Muscle of leg (tissue), 11 donors: Measurements from ENCODE around the gene NKAIN2. TPM values are rescaled to one million over a fixed set of nuclear protein-coding genes. Genes with fewer than 3 reads are reported as not detected.

Source experiments
- DNase-seq: peaks from one replicate; pipeline ENCODE4 v3.0.0; 2013
- H3K27ac ChIP-seq: one replicate; pipeline ENCODE4 v1.5.1; 2013; ENCODE audit warnings: mild to moderate bottlenecking, low read length, control low read depth
- H3K27me3 ChIP-seq: one replicate; pipeline ENCODE4 v1.6.1; 2013; ENCODE audit warnings: low read length; ENCODE audit not compliant: control insufficient read depth, insufficient read depth
- H3K36me3 ChIP-seq: one replicate; pipeline ENCODE4 v1.6.1; 2013; ENCODE audit warnings: low read length; ENCODE audit not compliant: control insufficient read depth, insufficient read depth
- H3K4me1 ChIP-seq: one replicate; pipeline ENCODE4 v1.6.1; 2013; ENCODE audit warnings: low read length; ENCODE audit not compliant: control insufficient read depth, insufficient read depth
- H3K4me3 ChIP-seq: one replicate; pipeline ENCODE4 v1.5.1; 2013; ENCODE audit warnings: low read length, control low read depth
- H3K9me3 ChIP-seq: replicated peaks from 2 replicates; pipeline ENCODE4 v1.6.1; 2013; ENCODE audit warnings: low read depth, low read length; ENCODE audit not compliant: control insufficient read depth
- WGBS: methylation state at CpG from one replicate; pipeline ENCODE4 v1.1.5; 2013; ENCODE audit warnings: missing lambda C conversion rate; ENCODE audit not compliant: insufficient coverage; 5-methylcytosine and 5-hydroxymethylcytosine counted together
- polyA plus RNA-seq, 8 donors: library from polyadenylated mRNA; unstranded; fragments of 120-200 nt; gene quantifications; one replicate each; pipeline versions ENCODE4 v1.2.1 to v1.2.3, GENCODE V29; 2013; ENCODE audit warnings: inconsistent platforms in 1 of 8, low replicate concordance in 1 of 8; ENCODE audit not compliant: insufficient read length in 8 of 8, insufficient read depth in 1 of 8
- total RNA-seq: library from RNA; stranded (reverse); fragments of 120-200 nt; gene quantifications from one replicate; pipeline ENCODE4 v1.2.4, GENCODE V29; 2013

NKAIN2 gene
- total and polyA plus RNA-seq, 9 donors: 2.5 to 10.1 (median 7.9) TPM

DNA sequence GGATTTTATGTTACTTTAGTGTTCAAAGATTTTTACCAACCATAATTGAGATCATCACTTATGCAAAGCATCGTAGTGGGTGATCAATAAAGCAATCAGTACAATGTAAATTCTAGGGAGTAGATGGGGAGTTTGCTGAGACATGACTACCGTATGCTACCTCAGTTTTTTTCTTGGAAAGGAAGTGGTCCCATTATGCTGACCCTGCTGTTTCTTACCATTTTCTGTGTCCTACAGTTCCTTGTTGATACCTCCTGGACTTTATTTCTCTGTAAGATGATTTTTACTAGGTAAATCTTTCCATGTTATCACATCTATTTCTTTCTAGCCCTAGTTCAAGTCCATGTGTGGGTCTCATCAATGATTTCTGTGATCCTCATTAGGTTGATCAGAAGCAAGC is 19.3 kb upstream of the NKAIN2 start:
- WGBS: no CpG with 5 or more reads among the region's 2 CpGs
- no peak overlapping the region for H3K27ac ChIP-seq
- no peak for DNase-seq
- no peaks in the 10 kb centered on the region for H3K27me3 ChIP-seq
- H3K4me1 ChIP-seq: no peaks in the 10 kb centered on the region
- H3K4me3 ChIP-seq: no peak overlapping the region
- H3K36me3 ChIP-seq: no peaks in the 10 kb centered on the region
- no peaks in the 10 kb centered on the region for H3K9me3 ChIP-seq

DNA sequence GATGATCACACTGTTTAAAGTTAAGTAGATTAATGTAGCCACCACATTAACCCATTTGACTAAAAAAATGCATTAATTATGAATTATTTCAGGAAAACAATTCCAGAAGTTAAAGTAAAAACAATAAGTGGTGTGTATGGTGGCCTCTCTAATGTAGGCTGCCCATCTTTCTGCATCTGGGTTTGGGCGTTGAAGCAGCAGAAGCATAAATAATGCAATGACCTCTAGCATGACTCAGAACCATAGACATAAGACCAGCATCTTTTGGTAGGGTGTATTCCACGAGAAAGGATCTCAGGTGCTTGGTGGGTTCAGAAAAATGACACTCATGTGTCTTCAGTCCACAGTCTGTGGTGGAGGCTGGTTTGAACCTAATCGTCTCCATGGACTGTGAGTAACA is 18.6 kb upstream of the NKAIN2 start:
- WGBS: 73% methylated on average over 2 of the region's 3 CpGs
- no peak for DNase-seq
- Histone ChIP-seq H3K9me3 (no peaks in the 10 kb centered on the region), H3K4me3 (no peak overlapping the region), H3K4me1 (no peaks in the 10 kb centered on the region), H3K27me3 (no peaks in the 10 kb centered on the region), H3K27ac (no peak overlapping the region), H3K36me3 (no peaks in the 10 kb centered on the region)

DNA sequence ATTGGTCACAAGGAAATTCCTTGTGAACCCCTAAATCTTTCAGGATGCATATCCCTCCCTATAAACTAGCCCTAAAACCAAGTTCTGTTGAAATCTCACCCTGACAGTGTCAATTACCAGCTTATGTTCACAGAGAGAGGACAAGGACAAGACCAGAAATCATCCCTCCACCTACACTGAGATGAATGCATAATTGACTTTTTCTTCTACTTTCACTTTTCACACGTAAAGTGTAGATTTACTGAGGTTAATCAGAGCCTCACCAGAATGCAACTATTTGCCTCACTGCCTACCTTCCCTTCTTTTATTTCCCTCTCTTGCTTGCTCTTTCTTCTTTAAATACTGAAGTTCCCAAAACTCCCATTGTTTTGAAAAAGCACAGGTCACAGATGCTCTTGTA is 15.3 kb upstream of the NKAIN2 start:
- H3K27me3 ChIP-seq: no peaks in the 10 kb centered on the region
- H3K4me3 ChIP-seq: no peak overlapping the region
- 43% methylated on average over 1 of the region's 1 CpG for WGBS
- H3K36me3 ChIP-seq: no peaks in the 10 kb centered on the region
- H3K9me3 ChIP-seq: no peaks in the 10 kb centered on the region
- DNase-seq: no peak
- no peaks in the 10 kb centered on the region for H3K4me1 ChIP-seq
- no peak overlapping the region for H3K27ac ChIP-seq

DNA sequence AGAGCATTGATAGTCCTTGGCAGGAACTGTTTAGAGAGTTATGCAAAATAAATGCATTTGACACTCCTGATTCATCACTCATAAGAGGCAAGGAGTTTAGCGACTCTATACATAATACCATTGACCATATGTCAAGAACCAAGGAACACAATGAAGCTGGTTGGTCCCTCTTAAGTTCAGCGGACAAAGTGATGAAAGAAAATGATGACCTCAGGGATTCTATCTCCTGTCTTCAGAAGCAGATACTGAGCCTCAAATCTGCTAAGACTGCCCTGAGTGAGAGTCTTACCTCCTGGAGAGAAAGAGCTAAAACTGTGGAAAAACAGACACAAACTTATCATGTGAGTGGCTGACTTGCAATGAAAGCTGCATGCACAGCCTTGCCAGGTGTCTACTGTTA is 9.5 kb upstream of the NKAIN2 start:
- H3K27me3 ChIP-seq: no peaks in the 10 kb centered on the region
- WGBS: no CpG with 5 or more reads among the region's 2 CpGs
- H3K4me3 ChIP-seq: no peak overlapping the region
- no peak overlapping the region for H3K27ac ChIP-seq
- H3K9me3 ChIP-seq: peaks cover 2% of the 10 kb centered on the region
- H3K4me1 ChIP-seq: no peaks in the 10 kb centered on the region
- no peaks in the 10 kb centered on the region for H3K36me3 ChIP-seq
- no peak for DNase-seq

DNA sequence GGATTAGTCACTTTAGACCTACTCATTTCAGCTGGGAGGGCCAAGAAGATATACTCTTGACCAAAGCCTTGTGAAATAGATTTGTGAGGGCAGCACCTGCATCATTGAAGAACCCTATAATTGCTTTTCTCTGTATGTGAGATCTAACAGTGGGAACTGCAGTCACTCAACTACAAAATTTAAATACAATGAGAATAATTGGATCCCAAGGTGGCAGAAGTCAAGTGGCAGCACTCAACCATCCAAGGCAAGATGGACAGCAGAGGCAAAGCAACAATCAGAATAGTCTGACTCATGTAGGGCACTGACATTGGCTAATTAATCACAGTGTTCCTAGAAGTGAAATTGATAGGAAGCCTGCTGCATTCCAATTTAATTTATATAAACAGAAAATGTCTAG is 8.9 kb upstream of the NKAIN2 start:
- Histone ChIP-seq H3K4me1 (no peaks in the 10 kb centered on the region), H3K36me3 (no peaks in the 10 kb centered on the region), H3K27me3 (no peaks in the 10 kb centered on the region), H3K9me3 (peaks cover 2% of the 10 kb centered on the region), H3K4me3 (no peak overlapping the region), H3K27ac (no peak overlapping the region)
- DNase-seq: no peak

DNA sequence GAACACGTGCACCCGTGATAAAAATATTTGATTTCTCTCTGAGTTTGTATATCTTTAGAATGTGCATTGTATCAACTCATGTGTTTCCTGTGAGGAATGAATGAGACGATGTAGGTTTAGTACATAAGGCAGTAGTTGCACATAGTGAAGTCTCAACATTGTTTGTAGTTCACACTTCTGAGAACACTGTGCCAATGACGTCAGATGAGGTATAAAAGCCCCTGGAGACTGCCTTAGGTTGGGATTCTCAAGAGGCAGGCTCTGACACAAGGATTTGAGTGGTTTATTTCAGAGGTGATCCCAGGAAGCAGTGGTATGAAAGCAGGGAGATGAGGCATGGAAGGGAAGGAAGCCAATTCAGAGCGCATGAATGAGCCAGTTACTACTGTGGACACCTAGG is 2.6 kb upstream of the NKAIN2 start:
- Histone ChIP-seq H3K27me3 (peaks cover 13% of the 10 kb centered on the region), H3K36me3 (no peaks in the 10 kb centered on the region)

DNA sequence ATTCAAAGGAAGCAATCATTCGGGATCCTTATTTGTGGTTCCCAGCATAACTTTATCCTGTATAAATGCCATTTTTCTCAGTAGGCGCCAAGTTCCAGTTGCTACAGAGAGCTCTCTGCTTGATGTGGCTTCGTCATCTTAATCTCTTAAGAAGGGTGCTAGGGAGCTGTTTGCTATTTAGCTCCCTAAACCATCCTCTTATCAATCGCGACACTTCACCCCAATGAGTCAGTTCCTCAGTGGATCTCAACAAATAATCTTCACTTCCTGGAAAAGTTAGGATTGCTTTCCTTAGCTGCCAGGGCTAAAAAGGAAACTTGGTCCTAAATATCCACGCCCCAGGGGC is 1.3 kb upstream of the NKAIN2 start:
- H3K27me3 ChIP-seq: peaks cover 13% of the 10 kb centered on the region
- no peaks in the 10 kb centered on the region for H3K36me3 ChIP-seq
- WGBS: no CpG with 5 or more reads among the region's 6 CpGs
- no peak overlapping the region for H3K27ac ChIP-seq
- H3K9me3 ChIP-seq: no peaks in the 10 kb centered on the region
- no peak overlapping the region for H3K4me3 ChIP-seq
- DNase-seq: no peak
- H3K4me1 ChIP-seq: peaks cover 6% of the 10 kb centered on the region

More for the DNA sequence above, 2.6 kb upstream of the NKAIN2 start:
- no peaks in the 10 kb centered on the region for H3K9me3 ChIP-seq
- H3K4me1 ChIP-seq: peaks cover 6% of the 10 kb centered on the region
- H3K4me3 ChIP-seq: no peak overlapping the region
- no peak overlapping the region for H3K27ac ChIP-seq
- DNase-seq: no peak
- 77% methylated on average over 3 of the region's 5 CpGs for WGBS

DNA sequence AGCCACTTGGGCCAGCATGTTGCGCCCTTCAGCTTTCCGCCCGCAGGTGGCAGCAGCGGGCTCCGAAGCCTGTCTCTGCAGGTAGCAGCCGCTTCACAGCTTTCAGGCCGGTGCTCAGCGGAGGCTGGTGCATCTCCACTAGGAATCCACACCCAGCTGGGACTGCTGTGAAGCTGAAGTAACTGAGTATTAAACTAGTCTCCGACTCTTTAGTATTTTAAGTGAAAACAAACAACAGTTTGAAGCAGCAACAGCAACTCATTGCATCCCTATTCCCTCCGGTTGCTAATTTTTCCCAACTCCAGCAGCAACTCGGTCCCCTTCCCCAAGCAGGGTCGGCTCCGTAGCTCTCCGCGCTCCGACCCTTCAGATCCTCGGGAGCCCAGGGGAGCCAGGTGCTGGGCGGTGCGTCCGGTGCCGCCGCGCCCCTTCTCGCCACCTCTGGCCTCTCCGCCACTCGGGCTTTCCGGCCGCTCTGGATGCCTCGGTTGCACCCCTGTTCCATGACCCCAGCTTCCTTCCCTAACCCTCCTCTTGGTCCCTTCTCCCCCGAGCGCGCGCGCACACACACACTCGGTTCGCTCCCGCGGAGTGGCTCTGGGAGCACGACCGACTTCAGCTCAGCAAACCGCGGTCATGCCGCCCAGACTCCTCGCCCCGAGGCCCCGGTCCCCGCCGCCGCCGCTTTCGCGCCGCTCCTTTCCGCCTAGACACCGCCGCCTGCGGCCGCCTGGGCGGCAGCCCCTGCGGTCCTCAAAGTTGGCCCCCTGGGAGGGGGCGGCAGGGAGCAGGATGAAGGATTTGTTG is 765 bp upstream of the NKAIN2 start:
- Histone ChIP-seq H3K27ac (no peak overlapping the region), H3K4me3 (peak overlapping the region; percentile 52), H3K9me3 (no peaks in the 10 kb centered on the region), H3K36me3 (no peaks in the 10 kb centered on the region), H3K27me3 (peaks cover 13% of the 10 kb centered on the region), H3K4me1 (peaks cover 6% of the 10 kb centered on the region)
- DNase-seq: peak; percentile 83
- WGBS: 0% methylated on average over 59 of the region's 61 CpGs

DNA sequence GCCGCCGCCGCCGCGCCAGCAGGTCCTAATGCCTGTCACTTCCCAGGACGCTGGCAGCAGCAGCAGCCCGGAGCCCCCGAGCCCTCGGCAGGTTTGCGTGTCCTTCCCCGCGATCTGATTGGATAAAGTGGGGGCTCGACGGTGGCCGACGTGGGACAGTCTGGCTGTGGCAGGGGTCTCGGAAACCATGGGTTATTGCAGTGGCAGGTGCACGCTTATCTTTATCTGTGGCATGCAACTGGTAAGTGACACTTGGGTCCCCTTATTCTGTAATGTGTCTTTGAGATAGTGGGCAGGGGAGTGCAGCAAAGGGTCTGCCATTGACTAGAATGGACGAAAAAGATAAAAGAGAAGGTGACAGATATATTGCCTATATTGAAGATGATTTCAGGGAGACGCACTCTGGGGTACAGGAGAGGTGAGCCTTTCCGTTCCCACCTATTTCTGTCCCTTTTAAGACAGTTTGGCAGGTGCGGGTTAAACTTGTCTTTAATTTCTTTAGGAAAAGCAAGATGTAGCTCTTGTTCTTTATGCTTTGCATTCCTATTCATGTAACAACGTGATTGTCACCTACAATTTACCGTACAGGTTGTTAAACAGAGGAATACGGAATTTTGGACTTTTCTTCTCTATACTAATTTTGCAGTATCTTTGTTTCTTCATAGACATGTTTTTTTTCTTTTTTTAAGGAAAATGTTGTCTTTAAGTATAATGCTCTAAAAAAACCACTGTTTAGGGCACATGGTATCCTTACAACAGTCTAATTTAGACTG is 535 bp downstream of the NKAIN2 start:
- Histone ChIP-seq H3K4me1 (peaks cover 6% of the 10 kb centered on the region), H3K27ac (no peak overlapping the region), H3K27me3 (peaks cover 13% of the 10 kb centered on the region), H3K9me3 (no peaks in the 10 kb centered on the region), H3K36me3 (no peaks in the 10 kb centered on the region), H3K4me3 (peak overlapping the region; percentile 11)
- WGBS: under 1% methylated on average over 19 of the region's 25 CpGs
- DNase-seq: peak; percentile 48

DNA sequence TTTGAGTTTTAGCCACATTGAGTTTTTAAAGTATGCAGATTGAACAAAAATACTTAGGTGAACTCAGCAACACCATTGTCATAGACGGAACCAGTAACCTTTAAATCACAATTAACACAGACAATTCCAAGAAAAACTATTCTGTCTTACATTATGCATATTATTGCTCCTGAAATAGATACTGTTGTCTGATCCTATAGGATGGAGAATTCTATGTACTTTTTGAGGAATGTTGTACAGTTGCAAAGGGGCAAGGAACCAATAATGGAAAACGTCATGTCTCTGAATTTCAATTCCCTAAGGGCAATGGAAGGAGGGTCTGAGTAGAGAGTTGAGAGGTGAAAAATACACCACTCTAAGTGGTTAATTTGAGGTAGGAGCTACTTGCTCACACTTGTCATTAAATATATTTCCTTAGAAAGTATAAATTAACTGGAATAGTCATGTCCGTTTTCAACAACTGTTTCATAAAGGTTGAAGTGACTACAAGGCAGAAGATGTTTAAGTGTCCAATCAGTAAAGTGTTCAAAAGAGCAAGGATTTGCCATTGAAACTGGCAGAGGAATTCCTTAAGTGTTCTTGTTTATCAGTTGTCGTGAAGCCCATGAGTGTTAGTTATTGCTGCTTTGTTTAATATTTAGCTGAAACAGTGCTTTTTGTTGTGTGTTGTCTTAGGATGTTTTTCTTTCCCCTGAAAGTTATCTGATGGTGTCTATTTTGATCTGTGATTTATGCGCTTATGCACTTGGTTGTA is 1.3 kb downstream of the NKAIN2 start:
- Histone ChIP-seq H3K9me3 (no peaks in the 10 kb centered on the region), H3K27ac (no peak overlapping the region), H3K27me3 (peaks cover 13% of the 10 kb centered on the region), H3K4me1 (peaks cover 6% of the 10 kb centered on the region), H3K4me3 (no peak overlapping the region), H3K36me3 (no peaks in the 10 kb centered on the region)
- DNase-seq: no peak
- no CpG with 5 or more reads among the region's 5 CpGs for WGBS
